Neuronal stem cell (in vitro differentiated cells): Measurements from ENCODE around the gene IL1RN.
A peak's percentile ranks its signal among the peaks of the same experiment; 100 is the strongest.

Experiments
- DNase-seq: peaks from one replicate; pipeline ENCODE4 v3.0.0-alpha.2; 2013; ENCODE audit warnings: low spot score
- H2AFZ ChIP-seq: one replicate; pipeline ENCODE4 v1.6.1; 2013; ENCODE audit warnings: mild to moderate bottlenecking, low read length, inconsistent platforms
- H2AK5ac ChIP-seq: 2 replicates; pipeline ENCODE4 v1.6.1; 2013; ENCODE audit warnings: low read depth, mild to moderate bottlenecking, inconsistent platforms, low read length, moderate library complexity, mixed read lengths
- H2BK120ac ChIP-seq: 2 replicates; pipeline ENCODE4 v1.6.1; 2013; ENCODE audit warnings: low read depth, mild to moderate bottlenecking, inconsistent platforms, low read length, moderate library complexity, mixed read lengths
- H2BK12ac ChIP-seq: one replicate; pipeline ENCODE4 v1.6.1; 2013; ENCODE audit warnings: low read length, inconsistent platforms
- H2BK15ac ChIP-seq: 2 replicates; pipeline ENCODE4 v1.6.1; 2013; ENCODE audit warnings: mild to moderate bottlenecking, low read length, inconsistent platforms, mixed read lengths
- H2BK5ac ChIP-seq: one replicate; pipeline ENCODE4 v1.6.1; 2013; ENCODE audit warnings: inconsistent platforms, mild to moderate bottlenecking, low read length, moderate library complexity
- H3K14ac ChIP-seq: one replicate; pipeline ENCODE4 v1.6.1; 2013; ENCODE audit warnings: low read length, inconsistent platforms
- H3K18ac ChIP-seq: 2 replicates; pipeline ENCODE4 v1.6.1; 2013; ENCODE audit warnings: low read length, inconsistent platforms
- H3K23ac ChIP-seq: 2 replicates; pipeline ENCODE4 v1.6.1; 2013; ENCODE audit warnings: low read depth, mild to moderate bottlenecking, mixed read lengths, low read length, inconsistent platforms; ENCODE audit not compliant: poor library complexity
- H3K27ac ChIP-seq: replicated peaks from 3 replicates; pipeline ENCODE4 v1.5.1; 2013; ENCODE audit warnings: low read length, inconsistent platforms
- H3K27me3 ChIP-seq, 3 experiments: 2 replicates each; pipeline ENCODE4 v1.6.1; 2013; ENCODE audit warnings: low read length in 3 of 3, mild to moderate bottlenecking in 2 of 3, inconsistent platforms in 1 of 3, low read depth in 1 of 3, mixed read lengths in 1 of 3, moderate library complexity in 1 of 3; ENCODE audit not compliant: control insufficient read depth in 3 of 3, insufficient read depth in 3 of 3
- H3K36me3 ChIP-seq, 2 donors: replicated peaks in 1 of 2; 2 replicates each; pipeline ENCODE4 v1.6.1; 2013; ENCODE audit warnings: low read length in 2 of 2; ENCODE audit not compliant: control insufficient read depth in 2 of 2, insufficient read depth in 2 of 2
- H3K4ac ChIP-seq: 2 replicates; pipeline ENCODE4 v1.6.1; 2013; ENCODE audit warnings: inconsistent platforms, mild to moderate bottlenecking, low read length, moderate library complexity
- H3K4me1 ChIP-seq, 2 donors: 1 replicate in 1 of 2; 2 replicates in 1 of 2; pipeline ENCODE4 v1.6.1; 2013; ENCODE audit warnings: low read length in 2 of 2, low read depth in 1 of 2; ENCODE audit not compliant: control insufficient read depth in 2 of 2, insufficient read depth in 1 of 2
- H3K4me2 ChIP-seq: one replicate; pipeline ENCODE4 v1.6.1; 2013; ENCODE audit warnings: mild to moderate bottlenecking, low read length, inconsistent platforms; ENCODE audit not compliant: insufficient read depth, poor library complexity, severe bottlenecking
- H3K4me3 ChIP-seq, 2 donors: 2 replicates each; pipeline ENCODE4 v1.5.1; 2013; ENCODE audit warnings: low read length in 2 of 2, mild to moderate bottlenecking in 2 of 2, inconsistent platforms in 1 of 2, moderate library complexity in 1 of 2
- H3K79me1 ChIP-seq: one replicate; pipeline ENCODE4 v1.6.1; 2013; ENCODE audit warnings: low read depth, mild to moderate bottlenecking, inconsistent platforms, low read length, moderate library complexity
- H3K9ac ChIP-seq: one replicate; pipeline ENCODE4 v1.6.1; 2013; ENCODE audit warnings: mild to moderate bottlenecking, low read depth, low read length, inconsistent platforms; ENCODE audit not compliant: poor library complexity
- H3K9me3 ChIP-seq, 2 donors: replicated peaks in 1 of 2; 2 replicates each; pipeline versions ENCODE3 to v1.6.1; 2013; ENCODE audit warnings: low read length in 2 of 2, mild to moderate bottlenecking in 2 of 2, inconsistent platforms in 1 of 2, low read depth in 1 of 2, mixed read lengths in 1 of 2, moderate library complexity in 1 of 2; ENCODE audit not compliant: control insufficient read depth in 2 of 2, insufficient read depth in 1 of 2
- H4K8ac ChIP-seq: one replicate; pipeline ENCODE4 v1.6.1; 2013; ENCODE audit warnings: low read depth, mild to moderate bottlenecking, inconsistent platforms, low read length, moderate library complexity
- H4K91ac ChIP-seq: one replicate; pipeline ENCODE4 v1.6.1; 2013; ENCODE audit warnings: low read length, low read depth, mild to moderate bottlenecking, inconsistent platforms; ENCODE audit not compliant: poor library complexity
- WGBS, 2 donors: extraction: QIAGEN DNeasy Blood & Tissue Kit; methylation state at CpG; one replicate each; pipeline ENCODE4 v1.1.7; 2013; ENCODE audit warnings: missing lambda C conversion rate in 2 of 2, mixed read lengths in 1 of 2; ENCODE audit not compliant: insufficient read length in 2 of 2, insufficient replicate concordance in 1 of 2; ENCODE audit errors: extremely low coverage in 2 of 2; 5-methylcytosine and 5-hydroxymethylcytosine counted together

IL1RN gene

DNA sequence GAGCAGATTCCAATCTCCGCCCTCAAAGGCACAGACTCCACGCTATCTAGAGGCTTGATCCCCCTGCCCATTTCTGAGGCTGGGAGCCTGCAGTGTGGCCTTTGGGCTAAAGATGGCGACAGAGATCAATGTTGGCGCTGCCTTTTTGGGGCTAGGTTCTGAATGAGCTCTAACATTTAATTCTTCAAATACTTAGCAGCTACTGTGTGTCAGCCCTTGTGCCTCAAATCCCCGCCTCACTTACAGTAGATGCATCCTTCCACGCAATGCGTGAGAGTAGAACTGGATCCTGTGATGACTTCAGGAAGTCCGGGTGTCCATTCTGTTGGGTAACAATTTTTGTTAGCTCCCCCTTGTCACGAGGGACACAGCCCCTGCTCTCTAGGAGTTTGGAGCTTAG is 47.3 kb upstream of the IL1RN start:
- no peak overlapping the region for H3K4ac ChIP-seq
- no peaks in the 10 kb centered on the region for H3K36me3 ChIP-seq
- H3K4me1 ChIP-seq = peaks cover 0 to 3% of the 10 kb centered on the region in 2 donors
- H3K4me3 ChIP-seq = no peak overlapping the region
- no peak overlapping the region for H4K8ac ChIP-seq
- no peak overlapping the region for H2AFZ ChIP-seq
- no peaks in the 10 kb centered on the region for H3K9me3 ChIP-seq
- no peak overlapping the region for H3K23ac ChIP-seq
- H3K4me2 ChIP-seq = no peak overlapping the region
- H3K79me1 ChIP-seq = no peaks in the 10 kb centered on the region
- no peak overlapping the region for H2BK120ac ChIP-seq
- H2BK15ac ChIP-seq = no peak overlapping the region
- peak; percentile 55 for DNase-seq
- peaks cover 0 to 20% (median 0%) of the 10 kb centered on the region in 3 experiments for H3K27me3 ChIP-seq
- whole genome bisulfite sequencing, 2 donors = no CpG with 5 or more reads among the region's 9 CpGs
- H3K9ac ChIP-seq = no peak overlapping the region
- H2AK5ac ChIP-seq = no peak overlapping the region
- H3K27ac ChIP-seq = no peak overlapping the region
- no peak overlapping the region for H3K14ac ChIP-seq
- no peak overlapping the region for H3K18ac ChIP-seq
- H4K91ac ChIP-seq = no peak overlapping the region
- no peak overlapping the region for H2BK5ac ChIP-seq
- H2BK12ac ChIP-seq = no peak overlapping the region

DNA sequence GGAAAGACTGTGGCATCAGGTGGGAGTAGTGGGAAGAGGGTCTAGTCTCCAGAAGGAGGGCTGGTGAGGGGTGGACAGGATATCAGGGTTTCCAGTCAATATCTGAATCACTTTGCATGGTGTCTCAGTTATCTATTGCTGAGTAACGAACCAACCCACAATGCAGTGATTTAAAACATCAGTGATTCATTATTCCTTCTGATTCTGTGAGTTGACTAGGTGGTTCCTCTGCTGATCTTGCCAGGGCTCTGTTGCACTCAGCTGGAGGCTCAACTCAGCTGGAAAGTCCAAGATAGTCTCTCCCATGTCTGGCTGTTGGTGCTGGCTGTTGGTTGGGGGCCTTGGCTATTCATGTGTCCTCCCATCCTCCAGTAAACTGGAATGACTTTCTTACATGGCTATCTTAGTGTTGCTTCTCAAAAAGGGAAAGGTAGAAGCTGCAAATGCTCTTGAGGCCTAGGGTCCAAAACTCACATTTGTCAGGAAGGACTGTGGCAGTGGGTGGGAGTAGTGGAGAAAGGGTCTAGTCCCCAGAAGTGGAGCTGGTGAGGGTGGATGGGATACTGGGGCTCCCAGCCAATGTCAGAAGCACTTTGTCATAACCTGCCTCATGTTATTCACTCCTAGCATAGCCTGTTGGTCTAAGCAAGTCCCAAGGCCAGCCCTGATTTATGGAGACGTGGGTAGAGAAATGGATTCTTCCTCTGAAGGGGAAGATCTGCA is 45.7 kb upstream of the IL1RN start:
- H3K4me2 ChIP-seq = no peak overlapping the region
- no peak overlapping the region for H2AFZ ChIP-seq
- no peak overlapping the region for H3K27ac ChIP-seq
- no peaks in the 10 kb centered on the region for H3K9me3 ChIP-seq
- H3K79me1 ChIP-seq = no peaks in the 10 kb centered on the region
- H3K18ac ChIP-seq = no peak overlapping the region
- no peak overlapping the region for H2BK120ac ChIP-seq
- no peak overlapping the region for H2BK12ac ChIP-seq
- no peak overlapping the region for H3K4me3 ChIP-seq
- no peak overlapping the region for H2AK5ac ChIP-seq
- no peak overlapping the region for H2BK5ac ChIP-seq
- no peak overlapping the region for H3K23ac ChIP-seq
- no peak overlapping the region for H4K8ac ChIP-seq
- H3K36me3 ChIP-seq = no peaks in the 10 kb centered on the region
- H4K91ac ChIP-seq = no peak overlapping the region
- no CpG with 5 or more reads among the region's 2 CpGs for WGBS, 2 donors
- H3K4me1 ChIP-seq = peaks cover 0 to 3% of the 10 kb centered on the region in 2 donors
- no peak overlapping the region for H3K14ac ChIP-seq
- peaks cover 0 to 10% (median 0%) of the 10 kb centered on the region in 3 experiments for H3K27me3 ChIP-seq
- DNase-seq = no peak
- H2BK15ac ChIP-seq = no peak overlapping the region
- H3K9ac ChIP-seq = no peak overlapping the region
- no peak overlapping the region for H3K4ac ChIP-seq

DNA sequence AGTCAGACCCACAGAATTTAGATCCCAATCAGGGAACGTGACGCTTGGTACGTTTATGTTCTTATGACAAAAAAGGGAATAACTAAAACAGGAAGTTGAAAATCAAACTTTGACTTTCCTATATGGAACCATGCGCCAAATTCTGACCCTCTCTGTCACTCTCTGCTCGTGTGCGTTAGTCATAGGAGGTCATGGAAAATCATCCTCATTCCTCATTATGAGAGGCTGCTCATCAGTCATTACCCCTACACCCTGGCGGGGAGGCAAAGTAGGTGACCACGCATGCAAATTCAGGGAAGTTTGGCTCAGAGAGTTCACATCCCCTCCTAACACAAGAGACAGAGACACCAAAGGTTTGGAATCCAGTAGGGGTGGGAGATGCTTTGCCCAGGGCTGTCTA is 44.1 kb upstream of the IL1RN start:
- H2BK15ac ChIP-seq = no peak overlapping the region
- no peak overlapping the region for H4K8ac ChIP-seq
- H3K18ac ChIP-seq = no peak overlapping the region
- H3K23ac ChIP-seq = no peak overlapping the region
- no peaks in the 10 kb centered on the region for H3K79me1 ChIP-seq
- peaks cover 0 to 10% (median 0%) of the 10 kb centered on the region in 3 experiments for H3K27me3 ChIP-seq
- H3K36me3 ChIP-seq = no peaks in the 10 kb centered on the region
- H3K4me1 ChIP-seq = no peaks in the 10 kb centered on the region
- H3K4me2 ChIP-seq = no peak overlapping the region
- no peak overlapping the region for H3K27ac ChIP-seq
- no peak overlapping the region for H3K4me3 ChIP-seq
- no peak overlapping the region for H3K4ac ChIP-seq
- H2AK5ac ChIP-seq = no peak overlapping the region
- H2AFZ ChIP-seq = no peak overlapping the region
- H2BK120ac ChIP-seq = no peak overlapping the region
- no peak overlapping the region for H4K91ac ChIP-seq
- WGBS, 2 donors = no CpG with 5 or more reads among the region's 8 CpGs
- no peak overlapping the region for H2BK12ac ChIP-seq
- H3K14ac ChIP-seq = no peak overlapping the region
- no peak overlapping the region for H2BK5ac ChIP-seq
- no peaks in the 10 kb centered on the region for H3K9me3 ChIP-seq
- H3K9ac ChIP-seq = no peak overlapping the region
- no peak for DNase-seq

DNA sequence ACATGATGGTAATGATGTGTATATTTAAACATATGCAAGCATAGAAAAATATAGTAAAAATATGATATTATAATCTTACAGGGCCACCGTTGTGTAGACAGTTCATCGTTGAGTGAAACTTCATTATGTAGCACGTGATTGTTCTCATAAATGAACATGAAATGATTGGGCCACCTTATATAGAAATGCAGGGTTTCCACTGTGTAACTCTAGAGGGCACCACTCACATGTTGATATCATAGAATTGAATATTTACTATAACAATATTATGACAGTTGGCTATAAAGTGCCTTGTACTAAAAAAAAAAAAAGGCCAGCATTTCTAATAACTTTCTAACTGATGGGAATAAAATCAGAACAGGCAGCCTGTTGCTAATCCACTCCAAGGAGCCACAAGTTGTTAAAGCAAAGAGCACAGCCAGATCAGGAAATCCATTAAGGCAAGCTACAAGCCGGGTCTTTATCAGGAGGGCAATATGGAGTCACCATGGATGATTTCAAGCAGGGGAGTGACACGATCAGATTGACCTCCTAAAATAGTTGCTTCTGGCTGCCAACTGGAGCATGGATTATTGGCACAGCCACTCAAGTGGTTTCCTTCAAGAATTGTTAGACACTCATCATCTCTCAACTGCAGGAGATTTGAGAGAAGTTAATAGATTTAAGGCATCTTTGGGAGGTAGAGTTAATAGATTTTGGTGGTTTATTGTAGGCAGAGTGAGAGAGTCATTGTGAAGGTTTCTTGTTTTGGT is 43.0 kb upstream of the IL1RN start:
- no peak overlapping the region for H4K91ac ChIP-seq
- DNase-seq = no peak
- H2BK120ac ChIP-seq = no peak overlapping the region
- H3K79me1 ChIP-seq = no peaks in the 10 kb centered on the region
- H3K23ac ChIP-seq = no peak overlapping the region
- H3K14ac ChIP-seq = no peak overlapping the region
- H3K36me3 ChIP-seq = no peaks in the 10 kb centered on the region
- H2BK5ac ChIP-seq = no peak overlapping the region
- H3K4me2 ChIP-seq = no peak overlapping the region
- no peaks in the 10 kb centered on the region for H3K9me3 ChIP-seq
- H3K18ac ChIP-seq = no peak overlapping the region
- peaks cover 0 to 10% (median 0%) of the 10 kb centered on the region in 3 experiments for H3K27me3 ChIP-seq
- H2AK5ac ChIP-seq = no peak overlapping the region
- H2BK15ac ChIP-seq = no peak overlapping the region
- no peak overlapping the region for H3K9ac ChIP-seq
- no peak overlapping the region for H2BK12ac ChIP-seq
- H3K4me1 ChIP-seq = no peaks in the 10 kb centered on the region
- H2AFZ ChIP-seq = no peak overlapping the region
- no peak overlapping the region for H4K8ac ChIP-seq
- no peak overlapping the region for H3K27ac ChIP-seq
- WGBS, 2 donors = no CpG with 5 or more reads among the region's 5 CpGs
- H3K4me3 ChIP-seq = no peak overlapping the region
- no peak overlapping the region for H3K4ac ChIP-seq
